ENCODE measurements around the gene SMARCD1.
"Not testable (repeated sequence)": the region's sequence is repeated elsewhere in the genome, so short reads cannot be mapped to it uniquely, and the experiment has no call there.

The SMARCD1 gene

GRCh38 chr12:50145439-50145838 lies 60.3 kb downstream of the SMARCD1 start:
- no peak for DNase-seq (ENCODE audit: low spot score)

- no peak for DNase-seq (ENCODE audit: low spot score)
Measured at GRCh38 chr12:50147281-50147680, 62.1 kb downstream of the SMARCD1 start.

GRCh38 chr12:50148011-50148410 lies 62.9 kb downstream of the SMARCD1 start:
- not testable (repeated sequence) for DNase-seq (ENCODE audit: low spot score)

- no peak for DNase-seq (ENCODE audit: low spot score)
Measured at GRCh38 chr12:50149311-50149710, 64.2 kb downstream of the SMARCD1 start.
